ENCODE results near the gene SLC9A5.

The SLC9A5 gene

GRCh38 chr16:67227567-67227921 lies 21.2 kb upstream of the SLC9A5 start:
- TF ChIP-seq RAD21 (IDR thresholded peaks at IDR 0.05; ENCODE audit: low read depth) = no peak
- no peak for TF ChIP-seq ZBTB7A (IDR thresholded peaks at IDR 0.05; ENCODE audit: low read depth)
- TF ChIP-seq EP300 (IDR thresholded peaks at IDR 0.05; ENCODE audit: borderline replicate concordance) = no peak
- no peak for TF ChIP-seq TCF12 (IDR thresholded peaks at IDR 0.05; ENCODE audit: low read depth)
- no peak for TF ChIP-seq EGR1 (IDR thresholded peaks at IDR 0.05)
- TF ChIP-seq USF1 (IDR thresholded peaks at IDR 0.05) = no peak

- no peak for TF ChIP-seq RAD21 (IDR thresholded peaks at IDR 0.05; ENCODE audit: low read depth)
- TF ChIP-seq TAF1 (IDR thresholded peaks at IDR 0.05; ENCODE audit: low read depth) = no peak
- no peak for TF ChIP-seq TEAD4 (IDR thresholded peaks at IDR 0.05)
- no peak for TF ChIP-seq EP300 (IDR thresholded peaks at IDR 0.05; ENCODE audit: borderline replicate concordance)
- no peak for TF ChIP-seq EGR1 (IDR thresholded peaks at IDR 0.05)
- TF ChIP-seq CREB1 (IDR thresholded peaks at IDR 0.05; ENCODE audit: low read depth) = no peak
- TF ChIP-seq NFIC (IDR thresholded peaks at IDR 0.05) = no peak
- no peak for TF ChIP-seq USF1 (IDR thresholded peaks at IDR 0.05)
- TF ChIP-seq TCF12 (IDR thresholded peaks at IDR 0.05; ENCODE audit: low read depth) = no peak
- no peak for TF ChIP-seq REST (IDR thresholded peaks at IDR 0.05; ENCODE audit: low read depth)
- no peak for TF ChIP-seq CEBPB (IDR thresholded peaks at IDR 0.05)
- no peak for TF ChIP-seq YY1 (IDR thresholded peaks at IDR 0.05; ENCODE audit: low read depth)
- TF ChIP-seq FOXM1 (IDR thresholded peaks at IDR 0.05; ENCODE audit: borderline replicate concordance, low read depth) = no peak
- no peak for TF ChIP-seq MAX (IDR thresholded peaks at IDR 0.05)
- TF ChIP-seq ZBTB7A (IDR thresholded peaks at IDR 0.05; ENCODE audit: low read depth) = no peak
Measured at GRCh38 chr16:67228034-67228785, 20.6 kb upstream of the SLC9A5 start.

GRCh38 chr16:67228905-67229304 lies 19.9 kb upstream of the SLC9A5 start:
- TF ChIP-seq NFIC (IDR thresholded peaks at IDR 0.05) = no peak
- no peak for TF ChIP-seq EGR1 (IDR thresholded peaks at IDR 0.05)
- TF ChIP-seq MAX (IDR thresholded peaks at IDR 0.05) = no peak
- TF ChIP-seq RAD21 (IDR thresholded peaks at IDR 0.05; ENCODE audit: low read depth) = no peak
- TF ChIP-seq CEBPB (IDR thresholded peaks at IDR 0.05) = no peak
- TF ChIP-seq TEAD4 (IDR thresholded peaks at IDR 0.05) = no peak
- TF ChIP-seq USF1 (IDR thresholded peaks at IDR 0.05) = no peak
- TF ChIP-seq TCF12 (IDR thresholded peaks at IDR 0.05; ENCODE audit: low read depth) = no peak
- no peak for TF ChIP-seq REST (IDR thresholded peaks at IDR 0.05; ENCODE audit: low read depth)
- TF ChIP-seq FOXM1 (IDR thresholded peaks at IDR 0.05; ENCODE audit: borderline replicate concordance, low read depth) = no peak
- no peak for TF ChIP-seq ZBTB7A (IDR thresholded peaks at IDR 0.05; ENCODE audit: low read depth)
- no peak for TF ChIP-seq YY1 (IDR thresholded peaks at IDR 0.05; ENCODE audit: low read depth)
- TF ChIP-seq EP300 (IDR thresholded peaks at IDR 0.05; ENCODE audit: borderline replicate concordance) = no peak
- TF ChIP-seq TAF1 (IDR thresholded peaks at IDR 0.05; ENCODE audit: low read depth) = no peak
- TF ChIP-seq CREB1 (IDR thresholded peaks at IDR 0.05; ENCODE audit: low read depth) = no peak

- TF ChIP-seq MAX (IDR thresholded peaks at IDR 0.05) = no peak
- TF ChIP-seq CREB1 (IDR thresholded peaks at IDR 0.05; ENCODE audit: low read depth) = no peak
- no peak for TF ChIP-seq USF1 (IDR thresholded peaks at IDR 0.05)
- TF ChIP-seq REST (IDR thresholded peaks at IDR 0.05; ENCODE audit: low read depth) = no peak
- TF ChIP-seq RAD21 (IDR thresholded peaks at IDR 0.05; ENCODE audit: low read depth) = no peak
- TF ChIP-seq ZBTB7A (IDR thresholded peaks at IDR 0.05; ENCODE audit: low read depth) = no peak
- no peak for TF ChIP-seq TEAD4 (IDR thresholded peaks at IDR 0.05)
- no peak for TF ChIP-seq CEBPB (IDR thresholded peaks at IDR 0.05)
- no peak for TF ChIP-seq TCF12 (IDR thresholded peaks at IDR 0.05; ENCODE audit: low read depth)
- no peak for TF ChIP-seq EGR1 (IDR thresholded peaks at IDR 0.05)
- TF ChIP-seq FOXM1 (IDR thresholded peaks at IDR 0.05; ENCODE audit: borderline replicate concordance, low read depth) = no peak
- TF ChIP-seq TAF1 (IDR thresholded peaks at IDR 0.05; ENCODE audit: low read depth) = no peak
- no peak for TF ChIP-seq NFIC (IDR thresholded peaks at IDR 0.05)
- TF ChIP-seq YY1 (IDR thresholded peaks at IDR 0.05; ENCODE audit: low read depth) = no peak
- TF ChIP-seq EP300 (IDR thresholded peaks at IDR 0.05; ENCODE audit: borderline replicate concordance) = no peak
Measured at GRCh38 chr16:67229906-67230808, 18.6 kb upstream of the SLC9A5 start.
